Mesothelial cell of epicardium (in vitro differentiated cells): ENCODE data around the gene CD40. TPM values are rescaled to one million over a fixed set of nuclear protein-coding genes. Genes with fewer than 3 reads are reported as not detected.

Experiments used
- DNase-seq, 2 experiments: peaks; one replicate each; pipeline ENCODE4 v3.0.0; 2021; ENCODE audit warnings: low spot score in 2 of 2; ENCODE audit not compliant: unreplicated experiment in 2 of 2
- H3K27ac Mint-ChIP-seq: 2 replicates; pipeline ENCODE4 v1.8.0; 2021; ENCODE audit warnings: mixed read lengths
- H3K27me3 Mint-ChIP-seq: 2 replicates; pipeline ENCODE4 v1.8.0; 2021; ENCODE audit warnings: low read depth, mixed read lengths
- H3K36me3 Mint-ChIP-seq: 2 replicates; pipeline ENCODE4 v1.8.0; 2021; ENCODE audit warnings: mixed read lengths
- H3K4me1 Mint-ChIP-seq: 2 replicates; pipeline ENCODE4 v1.8.0; 2021; ENCODE audit warnings: mixed read lengths
- H3K4me3 Mint-ChIP-seq: 2 replicates; pipeline ENCODE4 v1.8.0; 2021; ENCODE audit warnings: mild to moderate bottlenecking, moderate library complexity, mixed read lengths
- H3K9me3 Mint-ChIP-seq: 2 replicates; pipeline ENCODE4 v1.8.0; 2021; ENCODE audit warnings: mixed read lengths
- total RNA-seq: library from RNA; stranded (reverse); gene quantifications from 3 replicates; pipeline ENCODE4 v1.2.1, GENCODE V29; 2021
- TF ChIP-seq, protein P1 (sequence below): fragments of 200-600 bp; sonication (generic); IDR thresholded peaks from one replicate; pipeline ENCODE4 v1.5.0; 2021; ENCODE audit warnings: antibody characterized with exemption; ENCODE audit not compliant: unreplicated experiment

Gene CD40
- total RNA-seq, 1 donor from 2014 or later: 3.8 TPM

DNA sequence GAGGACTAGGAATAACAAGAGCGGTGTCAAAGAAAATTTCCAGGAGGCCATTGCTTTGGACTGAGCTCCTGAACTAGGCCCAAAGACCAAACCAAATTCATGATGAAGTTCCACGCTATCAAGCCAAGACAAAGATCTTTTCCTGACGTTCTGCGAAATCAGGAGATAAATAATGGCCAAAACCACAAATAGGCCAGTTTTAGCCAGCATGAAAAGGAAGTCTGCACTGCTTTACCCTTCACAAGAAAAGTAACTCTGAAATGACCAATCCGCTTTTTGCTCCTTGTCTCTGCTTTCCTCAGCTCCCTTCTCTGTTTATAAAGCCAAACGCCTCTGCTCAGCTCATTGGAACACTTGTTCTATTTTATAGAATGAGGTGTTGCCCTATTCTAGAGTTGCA is 35.0 kb upstream of the CD40 start:
- no peak for DNase-seq
- TF ChIP-seq, protein P1, sequence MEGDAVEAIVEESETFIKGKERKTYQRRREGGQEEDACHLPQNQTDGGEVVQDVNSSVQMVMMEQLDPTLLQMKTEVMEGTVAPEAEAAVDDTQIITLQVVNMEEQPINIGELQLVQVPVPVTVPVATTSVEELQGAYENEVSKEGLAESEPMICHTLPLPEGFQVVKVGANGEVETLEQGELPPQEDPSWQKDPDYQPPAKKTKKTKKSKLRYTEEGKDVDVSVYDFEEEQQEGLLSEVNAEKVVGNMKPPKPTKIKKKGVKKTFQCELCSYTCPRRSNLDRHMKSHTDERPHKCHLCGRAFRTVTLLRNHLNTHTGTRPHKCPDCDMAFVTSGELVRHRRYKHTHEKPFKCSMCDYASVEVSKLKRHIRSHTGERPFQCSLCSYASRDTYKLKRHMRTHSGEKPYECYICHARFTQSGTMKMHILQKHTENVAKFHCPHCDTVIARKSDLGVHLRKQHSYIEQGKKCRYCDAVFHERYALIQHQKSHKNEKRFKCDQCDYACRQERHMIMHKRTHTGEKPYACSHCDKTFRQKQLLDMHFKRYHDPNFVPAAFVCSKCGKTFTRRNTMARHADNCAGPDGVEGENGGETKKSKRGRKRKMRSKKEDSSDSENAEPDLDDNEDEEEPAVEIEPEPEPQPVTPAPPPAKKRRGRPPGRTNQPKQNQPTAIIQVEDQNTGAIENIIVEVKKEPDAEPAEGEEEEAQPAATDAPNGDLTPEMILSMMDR: no peak
- Mint-ChIP-seq H3K36me3 (peaks cover 9% of the 10 kb centered on the region), H3K27me3 (no peaks in the 10 kb centered on the region), H3K9me3 (no peaks in the 10 kb centered on the region), H3K27ac (no peak overlapping the region), H3K4me3 (no peak overlapping the region), H3K4me1 (peaks cover 50% of the 10 kb centered on the region)

DNA sequence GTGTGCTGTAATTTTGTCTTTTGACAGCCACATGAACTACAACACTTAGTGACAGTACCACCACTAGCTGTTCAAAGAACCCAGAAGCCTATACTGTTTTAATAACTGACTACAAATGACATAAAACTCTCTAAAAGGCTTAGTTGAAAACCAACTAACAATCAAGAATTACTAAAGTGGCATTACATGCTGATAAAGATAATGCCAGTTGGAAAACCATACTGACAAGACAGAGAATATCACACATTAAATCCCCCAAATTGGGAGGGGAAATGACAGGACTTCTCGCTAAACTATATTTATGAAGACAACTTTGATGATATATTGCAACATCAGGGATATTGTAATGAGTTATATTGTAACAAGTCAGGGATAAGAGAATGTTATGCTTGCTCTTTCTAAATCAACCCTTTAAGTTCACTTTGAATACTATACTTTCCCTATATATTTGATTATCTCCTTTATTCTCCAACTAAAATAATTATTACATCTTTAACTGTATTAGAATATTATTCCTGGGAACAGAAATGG is 34.5 kb upstream of the CD40 start:
- no peaks in the 10 kb centered on the region for H3K9me3 Mint-ChIP-seq

DNA sequence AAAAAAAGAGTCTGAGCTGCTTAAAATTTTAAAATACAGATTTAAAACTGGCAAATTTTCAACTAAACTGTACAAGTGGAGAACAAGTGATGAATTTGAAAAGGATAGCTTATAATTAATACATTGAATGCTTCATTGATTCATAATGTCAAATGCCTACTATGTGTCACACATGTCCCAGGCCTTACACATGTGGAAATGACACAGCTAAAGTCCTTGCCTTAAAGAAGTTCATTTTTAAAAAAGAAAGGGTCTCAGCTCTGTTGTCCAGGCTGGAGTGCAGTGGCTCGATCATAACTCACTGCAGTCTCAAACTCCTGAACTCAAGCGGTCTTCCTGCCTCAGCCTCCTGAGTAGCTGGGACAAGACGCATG is 33.3 kb upstream of the CD40 start:
- TF ChIP-seq, protein P1: no peak
- Mint-ChIP-seq H3K9me3 (no peaks in the 10 kb centered on the region), H3K27me3 (no peaks in the 10 kb centered on the region), H3K27ac (peak overlapping the region; percentile 9), H3K36me3 (no peaks in the 10 kb centered on the region), H3K4me3 (no peak overlapping the region), H3K4me1 (peaks cover 56% of the 10 kb centered on the region)
- DNase-seq: no peak

More for the DNA sequence above, 34.5 kb upstream of the CD40 start:
- Mint-ChIP-seq H3K27me3 (no peaks in the 10 kb centered on the region), H3K27ac (no peak overlapping the region), H3K4me3 (no peak overlapping the region), H3K4me1 (peaks cover 55% of the 10 kb centered on the region), H3K36me3 (peaks cover 8% of the 10 kb centered on the region)
- TF ChIP-seq, protein P1: no peak
- DNase-seq: no peak

DNA sequence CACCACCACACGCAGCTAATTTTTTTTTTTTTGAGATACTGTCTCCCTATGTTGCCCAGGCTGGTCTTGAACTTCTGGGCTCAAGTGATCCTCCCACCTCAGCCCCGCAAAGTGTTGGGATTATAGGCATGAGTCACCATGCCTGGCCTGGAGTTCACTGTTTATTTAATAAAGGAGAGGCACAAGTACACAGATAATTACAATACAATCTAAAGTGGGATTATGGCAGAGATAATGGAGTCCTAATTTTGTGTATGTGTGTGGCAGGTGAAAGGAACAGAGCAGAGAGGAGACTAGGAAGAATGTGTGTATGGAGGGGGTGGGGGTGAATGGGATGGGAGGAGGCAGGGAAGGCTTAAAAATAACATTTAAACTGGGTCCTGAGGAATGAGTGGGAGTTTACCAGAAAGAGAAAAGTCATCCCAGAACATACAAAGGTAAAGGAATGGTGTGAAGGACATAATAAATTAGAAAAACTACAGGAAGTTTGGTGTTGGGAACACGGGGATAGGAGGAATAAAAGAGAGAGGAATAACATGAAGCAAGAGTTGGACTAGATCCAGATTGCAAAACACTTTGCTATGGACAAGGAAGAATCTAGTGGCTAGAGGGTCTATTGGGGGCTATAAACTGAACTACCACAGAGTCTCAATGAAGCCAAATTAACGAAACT is 32.8 kb upstream of the CD40 start:
- Mint-ChIP-seq H3K9me3 (no peaks in the 10 kb centered on the region), H3K4me3 (no peak overlapping the region), H3K4me1 (peaks cover 61% of the 10 kb centered on the region), H3K36me3 (no peaks in the 10 kb centered on the region), H3K27ac (peak overlapping the region; percentile 9), H3K27me3 (no peaks in the 10 kb centered on the region)
- TF ChIP-seq, protein P1: no peak
- DNase-seq: no peak

DNA sequence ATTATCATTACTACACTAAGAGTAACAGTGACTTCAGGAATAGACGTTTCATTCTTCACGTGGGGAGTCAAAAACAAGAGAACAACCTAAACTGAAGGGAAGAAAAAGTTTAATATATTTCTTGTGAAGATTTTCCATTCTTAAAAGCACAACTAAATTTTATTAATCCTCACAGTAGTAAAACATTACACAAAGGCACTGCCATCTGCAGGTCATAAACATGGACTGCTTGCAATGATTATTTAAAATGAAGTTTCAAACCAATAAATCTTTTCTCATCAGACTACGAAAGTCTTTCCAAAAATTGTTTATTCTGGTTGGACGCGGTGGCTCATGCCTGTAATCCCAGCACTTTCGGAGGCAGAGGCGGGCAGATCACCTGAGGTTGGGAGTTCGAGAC is 31.0 kb upstream of the CD40 start:
- peak overlapping the region; percentile 22 for H3K4me3 Mint-ChIP-seq
- TF ChIP-seq, protein P1: peak; percentile 14
- H3K27me3 Mint-ChIP-seq: no peaks in the 10 kb centered on the region
- H3K27ac Mint-ChIP-seq: no peak overlapping the region
- H3K36me3 Mint-ChIP-seq: no peaks in the 10 kb centered on the region
- no peak for DNase-seq
- peaks cover 61% of the 10 kb centered on the region for H3K4me1 Mint-ChIP-seq
- H3K9me3 Mint-ChIP-seq: no peaks in the 10 kb centered on the region
